Measurements from ENCODE around the gene ARHGAP26. TPM values are rescaled to one million over a fixed set of nuclear protein-coding genes. Genes with fewer than 3 reads are reported as not detected.

The ARHGAP26 gene
- total and polyA plus RNA-seq, 2 donors (not counting 3 experiments of a cell fraction or from before 2014, with no cell fraction given), result 3.1 to 16.2 TPM

GRCh38 chr5:143132739-143133138 is 362.6 kb downstream of the ARHGAP26 start:
- no peak overlapping the region for H3K9ac ChIP-seq (replicated peaks; ENCODE audit: extremely low read depth, insufficient read depth, low read length)
- no peak overlapping the region for H3K27ac ChIP-seq (ENCODE audit: insufficient read depth, low read depth, low read length)
- TF ChIP-seq MYC (IDR thresholded peaks at IDR 0.05; ENCODE audit: low read depth, low read length), result no peak
- no peak for TF ChIP-seq EZH2 (IDR thresholded peaks at IDR 0.05; ENCODE audit: borderline replicate concordance, low read depth, low read length, severe bottlenecking)
- TF ChIP-seq, protein P1, sequence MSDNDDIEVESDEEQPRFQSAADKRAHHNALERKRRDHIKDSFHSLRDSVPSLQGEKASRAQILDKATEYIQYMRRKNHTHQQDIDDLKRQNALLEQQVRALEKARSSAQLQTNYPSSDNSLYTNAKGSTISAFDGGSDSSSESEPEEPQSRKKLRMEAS (IDR thresholded peaks at IDR 0.05; ENCODE audit: insufficient read depth, insufficient read length), result no peak
- TF ChIP-seq CTCF (IDR thresholded peaks at IDR 0.05; ENCODE audit: extremely low read depth in 1 of 2, insufficient read depth in 1 of 2, low read depth in 1 of 2, low read length in 2 of 2), result no peak
- TF ChIP-seq POLR2A (IDR thresholded peaks at IDR 0.05; ENCODE audit: low read depth, low read length), result no peak
- H3K4me1 ChIP-seq (ENCODE audit: control insufficient read depth, extremely low read depth, insufficient read depth, low read length), result no peaks in the 10 kb centered on the region
- BruUV-seq (replicated peaks), result no TSS peak
- H3K36me3 ChIP-seq (ENCODE audit: control insufficient read depth in 2 of 2, extremely low read depth in 1 of 2, insufficient read depth in 2 of 2, low read length in 2 of 2), result no peaks in the 10 kb centered on the region
- no peaks in the 10 kb centered on the region for H3K9me1 ChIP-seq (replicated peaks; ENCODE audit: control insufficient read depth, extremely low read depth, insufficient read depth, low read length)
- no peaks in the 10 kb centered on the region for H4K20me1 ChIP-seq (replicated peaks; ENCODE audit: control insufficient read depth, extremely low read depth, insufficient read depth, low read length)
- dilution Hi-C loops (cut with MboI; ENCODE audit: extremely low pct_ligation_motif_present, low sequenced_read_pairs), result no loop called here
- H3K79me2 ChIP-seq (ENCODE audit: control insufficient read depth, insufficient read depth, low read length), result no peaks in the 10 kb centered on the region
- ChIA-PET CTCF (interaction anchor here (0.9 to 1.6 kb wide), 2 partner anchors 20 to 130 kb away, joined by 3 read pairs; no protein-coding TSS in a partner anchor), POLR2A (no interaction called here)
- intact Hi-C loops (cut with micrococcal nuclease), result no loop called here
- DNase-seq (ENCODE audit: low read depth, low spot score) (no peak), FAIRE-seq (no peak)
- peaks cover under 1 to 2% of the 10 kb centered on the region in 2 experiments for H3K27me3 ChIP-seq (ENCODE audit: control insufficient read depth in 2 of 2, insufficient read depth in 2 of 2, low read length in 2 of 2)
- H3K9me3 ChIP-seq (replicated peaks; ENCODE audit: control insufficient read depth, insufficient read depth, low read length), result no peaks in the 10 kb centered on the region
- H3K4me2 ChIP-seq (ENCODE audit: insufficient read depth, low read length), result no peak overlapping the region
- no peak overlapping the region for H3K4me3 ChIP-seq (replicated peaks in 1 of 3; ENCODE audit: insufficient read depth in 1 of 3, low read depth in 1 of 3, low read length in 3 of 3)
- H2AFZ ChIP-seq (ENCODE audit: low read depth, low read length), result no peak overlapping the region

DNA sequence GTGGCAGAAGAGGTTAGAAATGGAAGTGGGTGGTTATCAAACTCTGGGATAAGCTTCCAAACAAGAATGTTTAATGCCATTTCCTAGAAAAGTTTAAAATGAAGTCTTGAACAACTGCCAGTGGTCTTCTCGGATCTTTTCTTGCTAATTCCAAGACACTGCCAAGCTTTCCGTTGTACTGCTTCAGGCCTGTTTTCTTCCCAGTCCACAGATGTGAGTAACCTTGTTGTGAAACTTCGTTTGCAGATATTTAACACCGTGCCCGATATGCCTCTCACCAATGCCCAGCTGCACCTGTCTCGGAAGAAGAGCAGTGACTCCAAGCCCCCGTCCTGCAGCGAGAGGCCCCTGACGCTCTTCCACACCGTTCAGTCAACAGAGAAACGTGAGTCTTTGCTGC is 363.5 kb downstream of the ARHGAP26 start:
- intact Hi-C loops (cut with micrococcal nuclease), result no loop called here
- no peaks in the 10 kb centered on the region for H3K79me2 ChIP-seq (ENCODE audit: control insufficient read depth, insufficient read depth, low read length)
- no peaks in the 10 kb centered on the region for H3K9me1 ChIP-seq (replicated peaks; ENCODE audit: control insufficient read depth, extremely low read depth, insufficient read depth, low read length)
- no peak overlapping the region for H3K27ac ChIP-seq (ENCODE audit: insufficient read depth, low read depth, low read length)
- no peaks in the 10 kb centered on the region for H3K9me3 ChIP-seq (replicated peaks; ENCODE audit: control insufficient read depth, insufficient read depth, low read length)
- H4K20me1 ChIP-seq (replicated peaks; ENCODE audit: control insufficient read depth, extremely low read depth, insufficient read depth, low read length), result no peaks in the 10 kb centered on the region
- ChIA-PET CTCF (interaction anchor here (0.9 to 1.6 kb wide), 2 partner anchors 21 to 131 kb away, joined by 3 read pairs; no protein-coding TSS in a partner anchor), POLR2A (no interaction called here)
- no peak overlapping the region for H3K4me3 ChIP-seq (replicated peaks in 1 of 3; ENCODE audit: insufficient read depth in 1 of 3, low read depth in 1 of 3, low read length in 3 of 3)
- TF ChIP-seq POLR2A (IDR thresholded peaks at IDR 0.05; ENCODE audit: low read depth, low read length) (no peak), FOS (IDR thresholded peaks at IDR 0.05; ENCODE audit: borderline replicate concordance, insufficient read depth, low read length) (no peak), MYC (IDR thresholded peaks at IDR 0.05; ENCODE audit: low read depth, low read length) (no peak)
- TF ChIP-seq, protein P1 (IDR thresholded peaks at IDR 0.05; ENCODE audit: insufficient read depth, insufficient read length), result no peak
- no peaks in the 10 kb centered on the region for H3K4me1 ChIP-seq (ENCODE audit: control insufficient read depth, extremely low read depth, insufficient read depth, low read length)
- H3K9ac ChIP-seq (replicated peaks; ENCODE audit: extremely low read depth, insufficient read depth, low read length), result no peak overlapping the region
- H2AFZ ChIP-seq (ENCODE audit: low read depth, low read length), result no peak overlapping the region
- no peaks in the 10 kb centered on the region for H3K27me3 ChIP-seq (ENCODE audit: control insufficient read depth in 2 of 2, insufficient read depth in 2 of 2, low read length in 2 of 2)
- FAIRE-seq (no peak), DNase-seq (ENCODE audit: low read depth, low spot score) (no peak)
- dilution Hi-C loops (cut with MboI; ENCODE audit: extremely low pct_ligation_motif_present, low sequenced_read_pairs), result no loop called here
- no peak overlapping the region for H3K4me2 ChIP-seq (ENCODE audit: insufficient read depth, low read length)
- H3K36me3 ChIP-seq (ENCODE audit: control insufficient read depth in 2 of 2, extremely low read depth in 1 of 2, insufficient read depth in 2 of 2, low read length in 2 of 2), result no peaks in the 10 kb centered on the region
- BruUV-seq (replicated peaks), result no TSS peak
